ENCODE results near the gene ZG16.

The ZG16 gene

GRCh38 chr16:29825145-29826044, 47.3 kb downstream of the ZG16 start:
- no peak for DNase-seq

DNA sequence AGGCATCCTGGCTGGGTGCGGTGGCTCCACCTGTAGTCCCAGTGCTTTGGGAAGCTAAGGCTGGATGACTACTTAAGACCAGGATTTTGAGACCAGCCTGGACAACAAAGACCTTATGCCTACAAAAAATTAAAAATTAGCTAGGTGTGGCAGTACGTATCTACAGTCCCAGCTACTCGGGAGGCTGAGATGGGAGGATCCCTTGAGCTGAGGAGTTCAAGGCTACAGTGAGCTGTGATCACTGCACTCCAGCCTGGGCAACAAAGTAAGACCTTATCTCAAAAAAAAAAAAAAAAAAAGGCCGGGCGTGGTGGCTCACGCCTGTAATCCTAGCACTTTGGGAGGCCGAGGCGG, 48.3 kb downstream of the ZG16 start:
- no peak for DNase-seq

DNA sequence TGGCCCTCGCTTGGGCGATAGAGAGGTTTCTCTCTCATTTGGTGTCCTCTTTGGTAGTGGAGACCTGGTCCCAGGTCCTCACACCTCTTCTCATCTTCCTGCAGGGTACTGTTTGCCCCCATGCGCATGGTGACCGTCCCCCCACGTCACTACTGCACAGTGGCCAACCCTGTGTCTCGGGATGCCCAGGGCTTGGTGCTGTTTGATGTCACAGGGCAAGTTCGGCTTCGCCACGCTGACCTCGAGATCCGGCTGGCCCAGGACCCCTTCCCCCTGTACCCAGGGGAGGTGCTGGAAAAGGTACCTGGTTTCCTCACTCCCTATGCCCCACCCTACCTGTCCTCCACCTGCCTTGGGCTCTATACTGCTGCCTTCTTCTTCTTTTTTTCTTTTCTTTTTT, 52.7 kb downstream of the ZG16 start:
- no peak for DNase-seq

GRCh38 chr16:29831490-29831889, 53.4 kb downstream of the ZG16 start:
- DNase-seq: no peak
